WTC11 (cell line): ENCODE results near the gene CA5A.

Source experiments
- ARID4B ChIP-seq: sonication (generic); formaldehyde crosslinking; IDR thresholded peaks from 2 replicates; pipeline ENCODE4 v1.8.0; 2023; ENCODE audit warnings: missing genetic modification reagents, mild to moderate bottlenecking, borderline replicate concordance
- ATF1 ChIP-seq: sonication (generic); formaldehyde crosslinking; IDR thresholded peaks from 2 replicates; pipeline ENCODE4 v1.8.1; 2023; ENCODE audit warnings: mild to moderate bottlenecking, moderate library complexity, missing genetic modification reagents
- ATF3 ChIP-seq: sonication (generic); formaldehyde crosslinking; conservative IDR thresholded peaks from 2 replicates; pipeline ENCODE4 v1.8.1; 2022; ENCODE audit warnings: mild to moderate bottlenecking, missing genetic modification reagents
- CTCF ChIP-seq: fragments of 200-600 bp; IDR thresholded peaks from 2 replicates; pipeline ENCODE4 v1.8.0; 2022; ENCODE audit warnings: antibody characterized with exemption
- JUN ChIP-seq: sonication (generic); formaldehyde crosslinking; IDR thresholded peaks from 2 replicates; pipeline ENCODE4 v1.8.0; 2023; ENCODE audit warnings: mild to moderate bottlenecking, missing genetic modification reagents
- MXD4 ChIP-seq: fragments of 250-450 bp; sonication (Bioruptor Pico); IDR thresholded peaks from 2 replicates; pipeline ENCODE4 v1.8.0; 2021; ENCODE audit warnings: mild to moderate bottlenecking, moderate library complexity, borderline replicate concordance
- RELA ChIP-seq: sonication (generic); formaldehyde crosslinking; IDR thresholded peaks from 2 replicates; pipeline ENCODE4 v1.8.1; 2022; ENCODE audit warnings: missing genetic modification reagents, mild to moderate bottlenecking, borderline replicate concordance
- SOX15 ChIP-seq: fragments of 250-450 bp; sonication (Bioruptor Pico); IDR thresholded peaks from 2 replicates; pipeline ENCODE4 v1.9.0; 2021; ENCODE audit warnings: mild to moderate bottlenecking
- TEAD4 ChIP-seq: sonication (generic); formaldehyde crosslinking; IDR thresholded peaks from 2 replicates; pipeline ENCODE4 v1.8.0; 2022; ENCODE audit warnings: mild to moderate bottlenecking, missing genetic modification reagents
- USF1 ChIP-seq: sonication (generic); formaldehyde crosslinking; IDR thresholded peaks from 2 replicates; pipeline ENCODE4 v1.8.0; 2022; ENCODE audit warnings: mild to moderate bottlenecking, missing genetic modification reagents
- ZNF317 ChIP-seq: sonication (generic); formaldehyde crosslinking; IDR thresholded peaks from 2 replicates; pipeline ENCODE4 v1.8.1; 2023; ENCODE audit warnings: low read depth, mild to moderate bottlenecking, moderate library complexity, missing genetic modification reagents, borderline replicate concordance

- TF ChIP-seq ATF1 (CRISPR knock-in tag) (no peak), RELA (no peak), SOX15 (CRISPR knock-in tag) (no peak), ZNF317 (CRISPR knock-in tag) (no peak), USF1 (CRISPR knock-in tag) (no peak), CTCF (no peak), ATF3 (no peak), ARID4B (CRISPR knock-in tag) (no peak), TEAD4 (CRISPR knock-in tag) (no peak), JUN (CRISPR knock-in tag) (no peak), MXD4 (CRISPR knock-in tag) (no peak)
Observed at GRCh38 chr16:87958632-87959031, 22.3 kb upstream of the CA5A start.
